Testis (tissue), 3 donors: ENCODE data around the gene TTC3. TPM values are rescaled to one million over a fixed set of nuclear protein-coding genes. Genes with fewer than 3 reads are reported as not detected.

Experiments used
- DNase-seq: peaks from one replicate; pipeline ENCODE4 v3.0.0-alpha.2; 2019
- H3K27ac ChIP-seq, 2 donors: fragments of 200-600 bp; sonication (generic); one replicate each; pipeline ENCODE4 v1.5.1; 2019
- H3K27me3 ChIP-seq: fragments of 200-600 bp; sonication (generic); one replicate; pipeline ENCODE4 v1.5.1; 2019
- H3K36me3 ChIP-seq: fragments of 200-600 bp; sonication (generic); one replicate; pipeline ENCODE4 v1.5.1; 2017; ENCODE audit warnings: low read depth; ENCODE audit errors: missing control alignments
- H3K4me1 ChIP-seq: fragments of 200-600 bp; sonication (generic); one replicate; pipeline ENCODE4 v1.5.1; 2019
- H3K4me3 ChIP-seq, 2 donors: fragments of 200-600 bp; sonication (generic); one replicate each; pipeline ENCODE4 v1.5.1; 2017 to 2019
- H3K9me3 ChIP-seq: fragments of 200-600 bp; sonication (generic); one replicate; pipeline ENCODE4 v1.5.1; 2017
- CTCF ChIP-seq, 3 experiments: fragments of 450-650 bp in 2 of 3; fragments of 200-600 bp in 1 of 3; sonication (generic) in 1 of 3; IDR thresholded peaks; one replicate each; pipeline ENCODE4 v1.5.1; 2016 to 2019; ENCODE audit warnings: antibody characterized with exemption in 3 of 3, mild to moderate bottlenecking in 2 of 3, moderate library complexity in 1 of 3
- POLR2A ChIP-seq: fragments of 450-650 bp; IDR thresholded peaks from one replicate; pipeline ENCODE4 v1.6.1; 2017; ENCODE audit warnings: antibody characterized with exemption, mild to moderate bottlenecking, moderate library complexity
- WGBS, 2 donors: methylation state at CpG; one replicate each; pipeline ENCODE4 v1.1.5; 2018; 5-methylcytosine and 5-hydroxymethylcytosine counted together
- intact Hi-C: fragments of 100-400 bp; cut with DNase I; formaldehyde crosslinking; loops from one replicate; pipeline ENCODE4 v1.15.1; 2023; ENCODE audit warnings: low total_unique reads
- polyA plus RNA-seq: library from polyadenylated mRNA; stranded (reverse); fragments of 350-450 nt; fragmentation: Illumina TruSeq; extraction: RNeasy Lipid Tissue Mini Kit (QIAGEN cat#74804); gene quantifications from one replicate; pipeline ENCODE4 v1.2.3, GENCODE V29; 2014; ENCODE audit warnings: low read depth, low replicate concordance; ENCODE audit not compliant: insufficient read depth
- total RNA-seq, 2 donors: library from RNA; depleted of rRNA; stranded (reverse); fragments of >200 nt; gene quantifications; one replicate each; pipeline ENCODE4 v1.2.3, GENCODE V29; 2016

TTC3 gene
- total and polyA plus RNA-seq, 3 donors from 2014 or later: 70.7 to 181 (median 154) TPM

- WGBS, 2 donors: 96 to 97% methylated on average over 4 of the region's 4 CpGs
Observed at GRCh38 chr21:37168666-37169065, 95.6 kb downstream of the TTC3 start.

GRCh38 chr21:37172646-37173045, 99.6 kb downstream of the TTC3 start:
- WGBS, 2 donors: 84 to 90% methylated on average over 3 of the region's 3 CpGs
- Histone ChIP-seq H3K4me3 (no peak overlapping the region), H3K4me1 (no peaks in the 10 kb centered on the region), H3K27ac (no peak overlapping the region), H3K9me3 (no peaks in the 10 kb centered on the region), H3K36me3 (no peaks in the 10 kb centered on the region), H3K27me3 (no peaks in the 10 kb centered on the region)
- TF ChIP-seq CTCF (IDR thresholded peaks at IDR 0.05): no peak
- no peak for TF ChIP-seq POLR2A
- intact Hi-C loops: no loop called here
- no peak for DNase-seq

More at GRCh38 chr21:37168666-37169065, 95.6 kb downstream of the TTC3 start:
- H3K36me3 ChIP-seq: no peaks in the 10 kb centered on the region
- TF ChIP-seq POLR2A (no peak), CTCF (IDR thresholded peaks at IDR 0.05) (no peak)
- H3K4me1 ChIP-seq: no peaks in the 10 kb centered on the region
- intact Hi-C loops: no loop called here
- no peaks in the 10 kb centered on the region for H3K27me3 ChIP-seq
- H3K4me3 ChIP-seq: no peak overlapping the region
- DNase-seq: no peak
- H3K9me3 ChIP-seq: no peaks in the 10 kb centered on the region
- no peak overlapping the region for H3K27ac ChIP-seq

GRCh38 chr21:37176716-37177115, 103.7 kb downstream of the TTC3 start:
- 92% methylated on average over 5 of the region's 5 CpGs for WGBS, 2 donors
- intact Hi-C loops: no loop called here
- no peaks in the 10 kb centered on the region for H3K27me3 ChIP-seq
- no peak overlapping the region for H3K27ac ChIP-seq
- H3K4me3 ChIP-seq: no peak overlapping the region
- no peaks in the 10 kb centered on the region for H3K4me1 ChIP-seq
- no peak for TF ChIP-seq POLR2A
- TF ChIP-seq CTCF (IDR thresholded peaks at IDR 0.05): no peak
- no peaks in the 10 kb centered on the region for H3K9me3 ChIP-seq
- DNase-seq: no peak
- no peaks in the 10 kb centered on the region for H3K36me3 ChIP-seq

- no peaks in the 10 kb centered on the region for H3K9me3 ChIP-seq
- H3K27ac ChIP-seq: no peak overlapping the region
- no peak for TF ChIP-seq CTCF (IDR thresholded peaks at IDR 0.05)
- TF ChIP-seq POLR2A: no peak
- no peak for DNase-seq
- WGBS, 2 donors: 95 to 96% methylated on average over 3 of the region's 3 CpGs
- H3K4me1 ChIP-seq: no peaks in the 10 kb centered on the region
- H3K4me3 ChIP-seq: no peak overlapping the region
- H3K36me3 ChIP-seq: no peaks in the 10 kb centered on the region
- no peaks in the 10 kb centered on the region for H3K27me3 ChIP-seq
- intact Hi-C loops: no loop called here
Observed at GRCh38 chr21:37181059-37181458, 108.0 kb downstream of the TTC3 start.

- Histone ChIP-seq H3K4me3 (no peak overlapping the region), H3K36me3 (no peaks in the 10 kb centered on the region), H3K27me3 (no peaks in the 10 kb centered on the region), H3K4me1 (no peaks in the 10 kb centered on the region), H3K27ac (no peak overlapping the region), H3K9me3 (no peaks in the 10 kb centered on the region)
- no peak for DNase-seq
- intact Hi-C loops: no loop called here
- WGBS, 2 donors: 72 to 87% methylated on average over 6 of the region's 6 CpGs
- TF ChIP-seq POLR2A (no peak), CTCF (IDR thresholded peaks at IDR 0.05) (no peak)
Observed at GRCh38 chr21:37182222-37182621, 109.2 kb downstream of the TTC3 start.
